GM12801 (cell line): Measurements from ENCODE around the gene CHCHD3.

Source experiments
- TF ChIP-seq, protein P1 (sequence below): IDR thresholded peaks from one replicate; pipeline ENCODE4 v1.5.1; 2011; ENCODE audit warnings: control low read depth; ENCODE audit not compliant: insufficient read length; ENCODE audit errors: extremely low read depth

Gene CHCHD3

DNA sequence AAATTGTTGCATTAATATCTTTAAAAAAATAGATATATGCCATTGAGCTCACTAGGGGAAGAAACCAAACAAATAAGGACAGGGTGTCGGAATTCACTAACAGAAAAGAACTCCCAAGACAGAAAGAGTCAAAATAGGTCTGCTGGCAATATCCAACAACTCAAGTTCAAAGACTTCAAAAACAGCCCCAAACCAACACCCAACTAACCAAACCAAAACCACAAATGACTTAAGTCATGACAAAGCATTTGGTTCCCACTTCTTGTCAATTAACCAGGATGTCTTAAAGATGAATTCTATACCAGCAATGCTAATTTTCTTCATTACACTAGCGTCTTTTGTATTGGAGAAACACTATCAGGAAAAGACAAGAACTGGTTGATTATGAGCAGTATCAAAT, 256.7 kb downstream of the CHCHD3 start:
- TF ChIP-seq, protein P1, sequence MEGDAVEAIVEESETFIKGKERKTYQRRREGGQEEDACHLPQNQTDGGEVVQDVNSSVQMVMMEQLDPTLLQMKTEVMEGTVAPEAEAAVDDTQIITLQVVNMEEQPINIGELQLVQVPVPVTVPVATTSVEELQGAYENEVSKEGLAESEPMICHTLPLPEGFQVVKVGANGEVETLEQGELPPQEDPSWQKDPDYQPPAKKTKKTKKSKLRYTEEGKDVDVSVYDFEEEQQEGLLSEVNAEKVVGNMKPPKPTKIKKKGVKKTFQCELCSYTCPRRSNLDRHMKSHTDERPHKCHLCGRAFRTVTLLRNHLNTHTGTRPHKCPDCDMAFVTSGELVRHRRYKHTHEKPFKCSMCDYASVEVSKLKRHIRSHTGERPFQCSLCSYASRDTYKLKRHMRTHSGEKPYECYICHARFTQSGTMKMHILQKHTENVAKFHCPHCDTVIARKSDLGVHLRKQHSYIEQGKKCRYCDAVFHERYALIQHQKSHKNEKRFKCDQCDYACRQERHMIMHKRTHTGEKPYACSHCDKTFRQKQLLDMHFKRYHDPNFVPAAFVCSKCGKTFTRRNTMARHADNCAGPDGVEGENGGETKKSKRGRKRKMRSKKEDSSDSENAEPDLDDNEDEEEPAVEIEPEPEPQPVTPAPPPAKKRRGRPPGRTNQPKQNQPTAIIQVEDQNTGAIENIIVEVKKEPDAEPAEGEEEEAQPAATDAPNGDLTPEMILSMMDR, result no peak

GRCh38 chr7:132819648-132820047, 262.2 kb downstream of the CHCHD3 start:
- TF ChIP-seq, protein P1, result no peak

GRCh38 chr7:132817949-132818348, 263.9 kb downstream of the CHCHD3 start:
- TF ChIP-seq, protein P1, result no peak

DNA sequence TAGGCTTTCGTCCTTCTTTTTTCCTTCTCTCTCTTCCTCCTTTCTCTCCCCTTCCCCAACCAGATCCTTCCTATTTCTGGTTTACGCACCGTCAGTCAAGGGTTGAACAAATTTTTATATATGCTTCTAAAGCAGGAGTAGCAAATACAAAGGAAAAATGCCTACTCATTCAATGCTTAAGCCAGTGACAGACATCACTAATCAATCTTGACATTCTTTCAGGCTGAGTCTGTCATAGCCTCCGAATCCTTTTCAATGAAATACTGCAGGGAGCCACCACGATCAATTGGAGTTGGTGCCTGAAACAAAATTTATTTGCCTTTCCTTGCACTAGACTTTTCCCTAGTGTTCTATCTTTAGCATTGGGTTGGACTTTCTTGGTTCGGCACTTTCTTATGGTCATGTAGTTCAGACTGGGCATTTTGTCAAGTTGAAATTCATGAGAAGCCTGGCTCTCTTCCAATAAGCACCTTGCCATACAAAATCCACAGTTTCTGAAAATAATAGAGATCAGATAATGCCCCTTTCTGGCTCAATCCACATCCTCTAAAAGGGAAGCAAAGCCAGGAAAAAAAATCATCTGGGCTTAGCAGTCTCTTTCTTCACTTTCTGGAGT, 266.1 kb downstream of the CHCHD3 start:
- TF ChIP-seq, protein P1, result no peak

DNA sequence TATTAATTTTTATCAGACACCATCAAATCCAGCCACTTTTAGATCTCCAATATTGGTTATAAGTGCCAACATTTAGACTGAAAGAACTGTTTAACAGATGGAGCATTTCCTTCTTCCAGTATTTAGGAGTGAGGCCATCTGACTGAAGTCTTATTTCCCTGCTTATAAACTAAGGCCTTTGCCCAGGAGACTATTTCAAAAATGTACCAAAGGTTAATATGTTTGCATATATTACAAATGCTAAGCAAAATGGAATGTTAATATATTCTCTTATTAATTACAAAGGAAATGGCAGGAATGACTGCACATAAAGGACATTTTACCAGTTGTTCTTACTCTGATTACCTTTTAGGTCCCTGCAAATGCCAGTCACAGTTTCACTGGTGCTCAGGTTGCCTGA, 266.8 kb downstream of the CHCHD3 start:
- TF ChIP-seq, protein P1, result no peak

DNA sequence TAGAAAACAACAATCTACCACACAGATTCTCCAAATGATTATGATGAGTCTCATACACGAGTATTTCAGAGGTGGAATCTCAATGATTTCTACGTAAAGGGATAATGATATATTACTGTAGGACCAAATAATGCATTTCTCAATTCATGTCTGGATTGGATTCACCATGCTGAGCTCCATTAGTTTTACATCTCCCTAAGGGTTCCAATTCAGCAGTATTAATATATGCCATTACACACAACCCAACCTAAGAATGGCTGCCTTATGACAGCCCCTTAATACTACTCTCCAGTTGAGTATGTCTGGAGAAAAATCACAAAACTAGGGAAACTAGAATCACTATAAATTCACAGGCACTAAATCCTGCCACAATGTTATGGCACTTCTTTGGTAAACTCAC, 271.3 kb downstream of the CHCHD3 start:
- TF ChIP-seq, protein P1, result no peak

DNA sequence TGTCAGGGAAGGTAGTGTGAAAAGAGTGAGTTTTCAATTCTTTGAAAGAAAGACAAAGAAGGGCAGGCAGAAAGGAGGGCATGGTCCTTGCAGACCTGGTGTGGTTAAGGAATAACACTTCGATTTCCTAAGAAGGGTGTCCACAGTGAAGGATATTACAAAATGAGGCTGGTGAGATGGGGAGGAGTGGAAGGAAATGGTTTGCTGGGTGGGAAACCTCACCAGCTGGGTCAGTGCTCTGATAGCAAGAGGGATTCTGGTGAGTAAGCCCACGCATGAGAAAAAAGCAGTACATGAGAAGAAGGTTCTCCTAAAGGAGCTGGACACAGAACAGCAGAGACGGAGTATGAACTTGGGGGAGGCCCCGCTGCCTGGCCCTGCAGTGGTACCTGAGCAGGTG, 275.1 kb downstream of the CHCHD3 start:
- TF ChIP-seq, protein P1, result no peak
